ENCODE data around the gene MRTFB. TPM values are rescaled to one million over a fixed set of nuclear protein-coding genes. Genes with fewer than 3 reads are reported as not detected.
"Not testable (repeated sequence)": the region's sequence is repeated elsewhere in the genome, so short reads cannot be mapped to it uniquely, and the experiment has no call there.

Gene MRTFB
- total RNA-seq, 2 experiments from 2014 or later: 18.0 to 19.4 TPM

- no peaks in the 10 kb centered on the region for H3K4me1 ChIP-seq (ENCODE audit: insufficient read depth, low read length)
- no peak for ATAC-seq (ENCODE audit: poor library complexity)
- CTCF ChIA-PET: no interaction called here
- Mint-ChIP-seq H3K4me1 (ENCODE audit: low read depth) (peaks cover 23% of the 10 kb centered on the region), H3K27me3 (no peaks in the 10 kb centered on the region), H3K36me3 (ENCODE audit: low read depth) (no peaks in the 10 kb centered on the region), H3K4me3 (no peak overlapping the region), H3K9me3 (no peaks in the 10 kb centered on the region), H3K27ac (no peak overlapping the region)
- no peaks in the 10 kb centered on the region for H3K27me3 ChIP-seq (ENCODE audit: control insufficient read depth in 1 of 2, insufficient read depth in 2 of 2, low read length in 2 of 2)
- H3K9me3 ChIP-seq (ENCODE audit: control insufficient read depth in 1 of 2, insufficient read depth in 1 of 2, low read length in 2 of 2): no peaks in the 10 kb centered on the region
- no peak overlapping the region for H3K4me3 ChIP-seq (ENCODE audit: low read length)
- H3K27ac ChIP-seq (ENCODE audit: low read depth in 1 of 2, low read length in 2 of 2): no peak overlapping the region
- no peak for TF ChIP-seq CTCF (IDR thresholded peaks at IDR 0.05)
- POLR2A ChIA-PET: no interaction called here
- DNase-seq: no peak
- H3K36me3 ChIP-seq (ENCODE audit: insufficient read depth, low read length): no peaks in the 10 kb centered on the region
- intact Hi-C loops (cut with DNase I, micrococcal nuclease): no loop called here
These were observed 49.2 kb downstream of the MRTFB start for GRCh38 chr16:14120335-14120734.

- no peak for DNase-seq
These were observed 50.0 kb downstream of the MRTFB start for GRCh38 chr16:14121142-14121541.

GRCh38 chr16:14121872-14122271, 50.8 kb downstream of the MRTFB start:
- Mint-ChIP-seq H3K36me3 (ENCODE audit: low read depth) (no peaks in the 10 kb centered on the region), H3K4me3 (no peak overlapping the region), H3K4me1 (ENCODE audit: low read depth) (peaks cover 26% of the 10 kb centered on the region), H3K27ac (no peak overlapping the region), H3K27me3 (no peaks in the 10 kb centered on the region), H3K9me3 (no peaks in the 10 kb centered on the region)
- no peaks in the 10 kb centered on the region for H3K4me1 ChIP-seq (ENCODE audit: insufficient read depth, low read length)
- intact Hi-C loops (cut with DNase I, micrococcal nuclease): loop anchor here in 1 of 2 experiments (1.0 kb wide), 1 partner anchor 35 kb away; no protein-coding TSS in a partner anchor
- H3K4me3 ChIP-seq (ENCODE audit: low read length): no peak overlapping the region
- TF ChIP-seq CTCF (IDR thresholded peaks at IDR 0.05): no peak
- no peaks in the 10 kb centered on the region for H3K9me3 ChIP-seq (ENCODE audit: control insufficient read depth in 1 of 2, insufficient read depth in 1 of 2, low read length in 2 of 2)
- POLR2A ChIA-PET: no interaction called here
- no peaks in the 10 kb centered on the region for H3K27me3 ChIP-seq (ENCODE audit: control insufficient read depth in 1 of 2, insufficient read depth in 2 of 2, low read length in 2 of 2)
- CTCF ChIA-PET: interaction anchor here (0.6 kb wide), 1 partner anchor 21 kb away, joined by 5 read pairs; no protein-coding TSS in a partner anchor
- DNase-seq (no peak), ATAC-seq (ENCODE audit: poor library complexity) (no peak)
- no peaks in the 10 kb centered on the region for H3K36me3 ChIP-seq (ENCODE audit: insufficient read depth, low read length)
- H3K27ac ChIP-seq (ENCODE audit: low read depth in 1 of 2, low read length in 2 of 2): no peak overlapping the region

More at GRCh38 chr16:14121142-14121541, 50.0 kb downstream of the MRTFB start:
- Histone ChIP-seq H3K4me3 (ENCODE audit: low read length) (no peak overlapping the region), H3K36me3 (ENCODE audit: insufficient read depth, low read length) (no peaks in the 10 kb centered on the region), H3K27ac (ENCODE audit: low read depth in 1 of 2, low read length in 2 of 2) (no peak overlapping the region), H3K4me1 (ENCODE audit: insufficient read depth, low read length) (no peaks in the 10 kb centered on the region), H3K9me3 (ENCODE audit: control insufficient read depth in 1 of 2, insufficient read depth in 1 of 2, low read length in 2 of 2) (no peaks in the 10 kb centered on the region), H3K27me3 (ENCODE audit: control insufficient read depth in 1 of 2, insufficient read depth in 2 of 2, low read length in 2 of 2) (no peaks in the 10 kb centered on the region)
- no peak for ATAC-seq (ENCODE audit: poor library complexity)
- intact Hi-C loops (cut with DNase I, micrococcal nuclease): loop anchor here in 1 of 2 experiments (1.0 kb wide), 1 partner anchor 34 kb away; no protein-coding TSS in a partner anchor
- no peaks in the 10 kb centered on the region for H3K27me3 Mint-ChIP-seq
- H3K4me3 Mint-ChIP-seq: no peak overlapping the region
- CTCF ChIA-PET: no interaction called here
- H3K9me3 Mint-ChIP-seq: no peaks in the 10 kb centered on the region
- H3K4me1 Mint-ChIP-seq (ENCODE audit: low read depth): peaks cover 26% of the 10 kb centered on the region
- H3K36me3 Mint-ChIP-seq (ENCODE audit: low read depth): no peaks in the 10 kb centered on the region
- POLR2A ChIA-PET: no interaction called here
- no peak overlapping the region for H3K27ac Mint-ChIP-seq
- no peak for TF ChIP-seq CTCF (IDR thresholded peaks at IDR 0.05)

- H3K27me3 Mint-ChIP-seq; H3K4me3 Mint-ChIP-seq; intact Hi-C loops (cut with DNase I, micrococcal nuclease); POLR2A ChIA-PET; H3K4me3 ChIP-seq (ENCODE audit: low read length); ATAC-seq (ENCODE audit: poor library complexity); H3K27ac Mint-ChIP-seq; H3K36me3 ChIP-seq (ENCODE audit: insufficient read depth, low read length); H3K27ac ChIP-seq (ENCODE audit: low read depth in 1 of 2, low read length in 2 of 2); H3K9me3 Mint-ChIP-seq; H3K27me3 ChIP-seq (ENCODE audit: control insufficient read depth in 1 of 2, insufficient read depth in 2 of 2, low read length in 2 of 2); H3K9me3 ChIP-seq (ENCODE audit: control insufficient read depth in 1 of 2, insufficient read depth in 1 of 2, low read length in 2 of 2); H3K4me1 ChIP-seq (ENCODE audit: insufficient read depth, low read length); H3K36me3 Mint-ChIP-seq (ENCODE audit: low read depth); DNase-seq: not testable (repeated sequence)
- CTCF ChIA-PET: interaction anchor here (0.6 kb wide), 1 partner anchor 22 kb away, joined by 5 read pairs; no protein-coding TSS in a partner anchor
- peaks cover 26% of the 10 kb centered on the region for H3K4me1 Mint-ChIP-seq (ENCODE audit: low read depth)
These were observed 51.3 kb downstream of the MRTFB start for GRCh38 chr16:14122430-14122829.
